ENCODE results near the gene LARGE2.

GRCh38 chr11:45881708-45882368, 40.6 kb upstream of the LARGE2 start:
- TF ChIP-seq POU6F1 (CRISPR knock-in tag; IDR thresholded peaks at IDR 0.05; ENCODE audit: borderline replicate concordance, low read depth), result no peak
- no peak for TF ChIP-seq ARNTL (CRISPR knock-in tag; IDR thresholded peaks at IDR 0.05; ENCODE audit: borderline replicate concordance, low read depth)
- TF ChIP-seq ZFP3 (CRISPR knock-in tag; IDR thresholded peaks at IDR 0.05), result no peak
- TF ChIP-seq TCF4 (CRISPR knock-in tag; IDR thresholded peaks at IDR 0.05; ENCODE audit: borderline replicate concordance), result no peak
- no peak for TF ChIP-seq CREB5 (CRISPR knock-in tag; IDR thresholded peaks at IDR 0.05; ENCODE audit: low read depth)
- no peak for TF ChIP-seq ESRRG (CRISPR knock-in tag; IDR thresholded peaks at IDR 0.05)
- no peak for TF ChIP-seq GLIS3 (CRISPR knock-in tag; IDR thresholded peaks at IDR 0.05)
- no peak for TF ChIP-seq ZNF70 (CRISPR knock-in tag; IDR thresholded peaks at IDR 0.05)
- TF ChIP-seq PPARA (CRISPR knock-in tag; IDR thresholded peaks at IDR 0.05; ENCODE audit: borderline replicate concordance), result no peak
- TF ChIP-seq ISL1 (CRISPR knock-in tag; IDR thresholded peaks at IDR 0.05), result no peak
- no peak for TF ChIP-seq OSR1 (CRISPR knock-in tag; IDR thresholded peaks at IDR 0.05)
- TF ChIP-seq ZFP30 (CRISPR knock-in tag; IDR thresholded peaks at IDR 0.05), result no peak

Data from SK-N-SH treated with all-trans-retinoic acid at 6 μM for 48 hours (cell line).